H9 (cell line): Measurements from ENCODE around the gene BABAM1. TPM values are rescaled to one million over a fixed set of nuclear protein-coding genes. Genes with fewer than 3 reads are reported as not detected.

ENCODE experiments used
- DNase-seq: peaks from one replicate; pipeline ENCODE4 v3.0.0-alpha.2; 2017
- H2AFZ ChIP-seq: one replicate; pipeline ENCODE4 v1.6.1; 2013; ENCODE audit warnings: mild to moderate bottlenecking, low read length, control low read depth, moderate library complexity
- H2AK5ac ChIP-seq: 2 replicates; pipeline ENCODE4 v1.6.1; 2013; ENCODE audit warnings: low read length, control low read depth, mixed read lengths; ENCODE audit not compliant: insufficient read length
- H2BK120ac ChIP-seq: one replicate; pipeline ENCODE4 v1.6.1; 2013; ENCODE audit warnings: low read depth, mild to moderate bottlenecking, low read length, control low read depth, inconsistent platforms; ENCODE audit not compliant: poor library complexity, severe bottlenecking
- H2BK12ac ChIP-seq: 2 replicates; pipeline ENCODE4 v1.6.1; 2013; ENCODE audit warnings: low read length, control low read depth, mixed read lengths, low read depth; ENCODE audit not compliant: insufficient read length
- H2BK15ac ChIP-seq: 2 replicates; pipeline ENCODE4 v1.6.1; 2013; ENCODE audit warnings: low read depth, low read length, control low read depth
- H2BK20ac ChIP-seq: one replicate; pipeline ENCODE4 v1.6.1; 2013; ENCODE audit warnings: low read depth, mild to moderate bottlenecking, low read length, control low read depth, inconsistent platforms; ENCODE audit not compliant: poor library complexity, severe bottlenecking
- H2BK5ac ChIP-seq: 2 replicates; pipeline ENCODE4 v1.6.1; 2013; ENCODE audit warnings: low read length, control low read depth, mixed read lengths; ENCODE audit not compliant: insufficient read length
- H3K14ac ChIP-seq: 2 replicates; pipeline ENCODE4 v1.6.1; 2013; ENCODE audit warnings: low read length, control low read depth; ENCODE audit not compliant: insufficient read depth
- H3K18ac ChIP-seq: 2 replicates; pipeline ENCODE4 v1.6.1; 2013; ENCODE audit warnings: low read depth, mild to moderate bottlenecking, mixed read lengths, low read length, control low read depth; ENCODE audit not compliant: insufficient read length
- H3K23ac ChIP-seq: 2 replicates; pipeline ENCODE4 v1.6.1; 2013; ENCODE audit warnings: low read length, control low read depth, mixed read lengths, low read depth; ENCODE audit not compliant: insufficient read length
- H3K23me2 ChIP-seq: 2 replicates; pipeline ENCODE4 v1.6.1; 2013; ENCODE audit warnings: low read depth, mild to moderate bottlenecking, mixed read lengths, low read length, control low read depth; ENCODE audit not compliant: insufficient read length, poor library complexity, severe bottlenecking
- H3K27ac ChIP-seq: 2 replicates; pipeline ENCODE4 v1.5.1; 2013; ENCODE audit warnings: low read length, control low read depth, mixed read lengths, low read depth; ENCODE audit not compliant: insufficient read length
- H3K27me3 ChIP-seq: 2 replicates; pipeline ENCODE4 v1.6.1; 2013; ENCODE audit warnings: low read length, control low read depth, inconsistent platforms; ENCODE audit not compliant: insufficient read depth
- H3K4ac ChIP-seq: 2 replicates; pipeline ENCODE4 v1.6.1; 2013; ENCODE audit warnings: low read depth, mild to moderate bottlenecking, control low read depth, inconsistent platforms, low read length, moderate library complexity
- H3K4me1 ChIP-seq: 2 replicates; pipeline ENCODE4 v1.6.1; 2013; ENCODE audit warnings: low read length, control low read depth, inconsistent platforms; ENCODE audit not compliant: insufficient read depth
- H3K4me2 ChIP-seq: 2 replicates; pipeline ENCODE4 v1.6.1; 2013; ENCODE audit warnings: low read length, control low read depth, mixed read lengths; ENCODE audit not compliant: insufficient read length, insufficient read depth
- H3K56ac ChIP-seq: 2 replicates; pipeline ENCODE4 v1.6.1; 2013; ENCODE audit warnings: low read depth, mild to moderate bottlenecking, mixed read lengths, low read length, control low read depth; ENCODE audit not compliant: insufficient read length
- H3K79me1 ChIP-seq: 2 replicates; pipeline ENCODE4 v1.6.1; 2013; ENCODE audit warnings: low read depth, mild to moderate bottlenecking, moderate library complexity, low read length, control low read depth, inconsistent platforms; ENCODE audit not compliant: insufficient read depth, poor library complexity, severe bottlenecking
- H3K79me2 ChIP-seq: 2 replicates; pipeline ENCODE4 v1.6.1; 2013; ENCODE audit warnings: low read length, control low read depth, inconsistent platforms; ENCODE audit not compliant: insufficient read depth
- H3K9ac ChIP-seq: 2 replicates; pipeline ENCODE4 v1.6.1; 2013; ENCODE audit warnings: low read length, control low read depth, mixed read lengths; ENCODE audit not compliant: insufficient read length; ENCODE audit errors: extremely low read depth
- H3K9me3 ChIP-seq: one replicate; pipeline ENCODE4 v1.6.1; 2013; ENCODE audit warnings: low read depth, low read length, inconsistent platforms; ENCODE audit not compliant: control insufficient read depth
- H3T11ph ChIP-seq: one replicate; pipeline ENCODE4 v1.6.1; 2013; ENCODE audit warnings: mild to moderate bottlenecking, low read length, control low read depth, inconsistent platforms
- H4K20me1 ChIP-seq: one replicate; pipeline ENCODE4 v1.6.1; 2013; ENCODE audit not compliant: control insufficient read depth, insufficient read length, insufficient read depth
- H4K5ac ChIP-seq: 2 replicates; pipeline ENCODE4 v1.6.1; 2013; ENCODE audit warnings: low read depth, mild to moderate bottlenecking, mixed read lengths, low read length, control low read depth; ENCODE audit not compliant: insufficient read length
- H4K8ac ChIP-seq: replicated peaks from 2 replicates; pipeline ENCODE4 v1.6.1; 2013; ENCODE audit warnings: low read length, control low read depth, mixed read lengths, low read depth; ENCODE audit not compliant: insufficient read length
- H4K91ac ChIP-seq: 2 replicates; pipeline ENCODE4 v1.6.1; 2013; ENCODE audit warnings: low read depth, mild to moderate bottlenecking, moderate library complexity, mixed read lengths, low read length, control low read depth; ENCODE audit not compliant: insufficient read length
- H3K27ac Mint-ChIP-seq, 3 experiments: 2 replicates in 2 of 3; 3 replicates in 1 of 3; pipeline ENCODE4 v1.8.0; 2020 to 2021; ENCODE audit warnings: mixed read lengths in 3 of 3, mild to moderate bottlenecking in 1 of 3, moderate library complexity in 1 of 3
- H3K27me3 Mint-ChIP-seq: 2 replicates; pipeline ENCODE4 v1.8.0; 2021; ENCODE audit warnings: low read depth, mild to moderate bottlenecking, moderate library complexity, mixed read lengths
- H3K36me3 Mint-ChIP-seq, 3 experiments: 2 replicates in 2 of 3; 3 replicates in 1 of 3; pipeline ENCODE4 v1.8.0; 2020 to 2021; ENCODE audit warnings: low read depth in 3 of 3, mixed read lengths in 3 of 3; ENCODE audit not compliant: insufficient read depth in 1 of 3
- H3K4me1 Mint-ChIP-seq, 2 experiments: 2 replicates each; pipeline ENCODE4 v1.8.0; 2020; ENCODE audit warnings: mixed read lengths in 2 of 2
- H3K4me3 Mint-ChIP-seq, 2 experiments: 2 replicates in 1 of 2; 3 replicates in 1 of 2; pipeline ENCODE4 v1.8.0; 2020 to 2021; ENCODE audit warnings: mild to moderate bottlenecking in 2 of 2, mixed read lengths in 2 of 2, moderate library complexity in 1 of 2
- H3K9me3 Mint-ChIP-seq, 2 experiments: 2 replicates in 1 of 2; 3 replicates in 1 of 2; pipeline ENCODE4 v1.8.0; 2020; ENCODE audit warnings: mild to moderate bottlenecking in 2 of 2, mixed read lengths in 2 of 2, moderate library complexity in 1 of 2
- CTCF ChIP-seq: fragments of 200-600 bp; sonication (generic); conservative IDR thresholded peaks from 3 replicates; pipeline ENCODE4 v1.8.0; 2021; ENCODE audit warnings: antibody characterized with exemption, mild to moderate bottlenecking
- WGBS: extraction: QIAGEN DNeasy Blood & Tissue Kit; methylation state at CpG from one replicate; pipeline ENCODE4 v1.1.7; 2013; ENCODE audit warnings: missing lambda C conversion rate, low lambda C conversion rate, mixed read lengths; ENCODE audit not compliant: insufficient read length; ENCODE audit errors: extremely low coverage; 5-methylcytosine and 5-hydroxymethylcytosine counted together
- total RNA-seq: library from RNA; stranded (reverse); gene quantifications from 2 replicates; pipeline ENCODE4 v1.2.1, GENCODE V29; 2021

The BABAM1 gene
- total RNA-seq, 1 experiment from 2014 or later: 130 TPM

- H3K14ac ChIP-seq: no peak overlapping the region
- H4K20me1 ChIP-seq: no peaks in the 10 kb centered on the region
- no peaks in the 10 kb centered on the region for H3K79me1 ChIP-seq
- no peak overlapping the region for H4K91ac ChIP-seq
- TF ChIP-seq CTCF: no peak
- no peak overlapping the region for H2BK12ac ChIP-seq
- Mint-ChIP-seq H3K27me3 (no peaks in the 10 kb centered on the region; the same call in 1 of the 2 replicates), H3K4me1 (peaks cover 25 to 40% of the 10 kb centered on the region in 2 experiments), H3K9me3 (no peaks in the 10 kb centered on the region), H3K4me3 (peak overlapping the region; percentile 1 to 97; a peak in 4 of 5 replicates), H3K27ac (peak overlapping the region; percentile 7 to 41 (median 27); a peak in 3 of 7 replicates), H3K36me3 (peaks cover 3 to 11% (median 7%) of the 10 kb centered on the region in 3 experiments; a peak in 6 of 7 replicates)
- H3K23ac ChIP-seq: no peak overlapping the region
- H3K4ac ChIP-seq: no peak overlapping the region
- H3K79me2 ChIP-seq: no peaks in the 10 kb centered on the region
- H3K4me1 ChIP-seq: peaks cover 3% of the 10 kb centered on the region; the same call in 1 of the 2 replicates
- no peak overlapping the region for H2BK15ac ChIP-seq
- H3K9me3 ChIP-seq: no peaks in the 10 kb centered on the region
- no peak overlapping the region for H4K8ac ChIP-seq
- no peak overlapping the region for H3K56ac ChIP-seq
- H3T11ph ChIP-seq: no peak overlapping the region
- no peak overlapping the region for H2AK5ac ChIP-seq
- DNase-seq: no peak
- no peak overlapping the region for H2BK20ac ChIP-seq
- no peak overlapping the region for H2BK5ac ChIP-seq
- no peak overlapping the region for H4K5ac ChIP-seq
- H3K27me3 ChIP-seq: no peaks in the 10 kb centered on the region
- H3K23me2 ChIP-seq: peaks cover 8% of the 10 kb centered on the region
- no CpG with 5 or more reads among the region's 7 CpGs for WGBS
- no peak overlapping the region for H2AFZ ChIP-seq
- H3K4me2 ChIP-seq: peak overlapping the region; percentile 27
- no peak overlapping the region for H3K9ac ChIP-seq
- no peak overlapping the region for H2BK120ac ChIP-seq
- no peak overlapping the region for H3K18ac ChIP-seq
- no peak overlapping the region for H3K27ac ChIP-seq
Observed at GRCh38 chr19:17305216-17305516, 37.9 kb downstream of the BABAM1 start.
